ENCODE results near the gene HOOK2. TPM values are rescaled to one million over a fixed set of nuclear protein-coding genes. Genes with fewer than 3 reads are reported as not detected.

HOOK2 gene
- total and polyA plus RNA-seq, 2 of the 8 experiments (the other 6 are each of a cell fraction or from before 2014, with no cell fraction given): 23.8 to 63.2 TPM

GRCh38 chr19:12730064-12730463 lies 45.3 kb downstream of the HOOK2 start:
- no peak overlapping the region for H4K5ac ChIP-seq (ENCODE audit: insufficient read length, low read depth, low read length)
- H2BK120ac ChIP-seq (replicated peaks; ENCODE audit: low read depth, low read length): no peak overlapping the region
- FAIRE-seq (no peak), DNase-seq (ENCODE audit: low read depth in 1 of 2, low spot score in 2 of 2) (no peak)
- 92% methylated on average over 3 of the region's 3 CpGs; no CpG with 5 or more reads in 1 of the 2 experiments for WGBS, 2 experiments (ENCODE audit: extremely low coverage in 1 of 2, insufficient coverage in 1 of 2, insufficient read length in 1 of 2, insufficient replicate concordance in 2 of 2, low coverage in 1 of 2, low lambda C conversion rate in 2 of 2, missing lambda C conversion rate in 1 of 2)
- no peak overlapping the region for H4K91ac ChIP-seq (replicated peaks; ENCODE audit: insufficient read length, low read length)
- no peak overlapping the region for H2AFZ ChIP-seq (ENCODE audit: low read length)
- H2BK15ac ChIP-seq (ENCODE audit: low read length): no peak overlapping the region
- no peak overlapping the region for H3K4ac ChIP-seq (replicated peaks; ENCODE audit: insufficient read length, low read depth, low read length)
- CTCF ChIA-PET (ENCODE audit: partially characterized antibody): interaction anchor here (0.6 to 2.2 kb wide), 4 partner anchors 30 to 964 kb away, joined by 3 to 10 read pairs (median 6); no protein-coding TSS in a partner anchor
- no peak overlapping the region for H3K18ac ChIP-seq (ENCODE audit: extremely low read depth, low read length)
- H3K79me1 ChIP-seq (ENCODE audit: low read depth, low read length): peaks cover 5% of the 10 kb centered on the region; the same call in 1 of the 2 replicates
- peaks cover 14 to 20% of the 10 kb centered on the region in 2 experiments for H4K20me1 ChIP-seq (replicated peaks in 1 of 2; ENCODE audit: control insufficient read depth in 1 of 2, insufficient read depth in 2 of 2, low read length in 2 of 2)
- H3K4me2 ChIP-seq (ENCODE audit: insufficient read depth in 1 of 2, low read depth in 2 of 2, low read length in 2 of 2): no peak overlapping the region
- no peak overlapping the region for H2BK12ac ChIP-seq (ENCODE audit: low read depth, low read length)
- no peak overlapping the region for H3K4me3 ChIP-seq (ENCODE audit: extremely low read depth in 1 of 4, insufficient read depth in 2 of 4, low read depth in 3 of 4, low read length in 4 of 4)
- no peak overlapping the region for H4K8ac ChIP-seq (ENCODE audit: extremely low read depth, insufficient read depth, low read length)
- no peak overlapping the region for H2BK5ac ChIP-seq (ENCODE audit: low read depth, low read length)
- no peak overlapping the region for H3K27ac ChIP-seq (ENCODE audit: low read depth, low read length)
- TF ChIP-seq SP4 (IDR thresholded peaks at IDR 0.05; ENCODE audit: low read length) (no peak), JUN (IDR thresholded peaks at IDR 0.05; ENCODE audit: low read depth, low read length) (no peak)
- peaks cover 10 to 31% (median 15%) of the 10 kb centered on the region in 4 experiments for H3K36me3 ChIP-seq (ENCODE audit: control insufficient read depth in 2 of 4, insufficient read depth in 4 of 4, low read length in 3 of 4)
- peaks cover 0 to 6% (median 4%) of the 10 kb centered on the region in 4 experiments; a peak in 5 of 7 replicates for H3K4me1 ChIP-seq (replicated peaks in 1 of 4; ENCODE audit: control insufficient read depth in 3 of 4, insufficient read depth in 4 of 4, low read length in 3 of 4)
- H3K9ac ChIP-seq (replicated peaks in 1 of 4; ENCODE audit: extremely low read depth in 1 of 4, low read depth in 3 of 4, low read length in 3 of 4): no peak overlapping the region
- H3K23me2 ChIP-seq (ENCODE audit: low read depth, low read length): peaks cover 8% of the 10 kb centered on the region
- H3K9me3 ChIP-seq (ENCODE audit: insufficient read depth in 2 of 2, low read depth in 1 of 2, low read length in 1 of 2): no peaks in the 10 kb centered on the region
- peaks cover 26 to 39% of the 10 kb centered on the region in 2 experiments for H3K79me2 ChIP-seq (ENCODE audit: control insufficient read depth in 1 of 2, insufficient read depth in 2 of 2, low read length in 2 of 2)
- H3K23ac ChIP-seq (ENCODE audit: insufficient read length): no peak overlapping the region
- no peak overlapping the region for H3K56ac ChIP-seq (replicated peaks; ENCODE audit: insufficient read length, low read depth, low read length)
- H2AK5ac ChIP-seq (ENCODE audit: low read depth, low read length): no peak overlapping the region
- H3K14ac ChIP-seq (ENCODE audit: insufficient read length): no peak overlapping the region
- POLR2A ChIA-PET (ENCODE audit: partially characterized antibody): interaction anchor here (1.2 to 14.0 kb wide), 5 partner anchors 11 to 426 kb away, joined by 3 to 258 read pairs (median 7); partner anchors contain the start of gene TNPO2
- H3K27me3 ChIP-seq (replicated peaks in 1 of 4; ENCODE audit: control insufficient read depth in 3 of 4, extremely low read depth in 1 of 4, insufficient read depth in 3 of 4, low read length in 3 of 4): no peaks in the 10 kb centered on the region
- no peak overlapping the region for H2BK20ac ChIP-seq (ENCODE audit: low read length)
